Stimulated activated CD8-positive, alpha-beta memory T cell treated with anti-CD3 and anti-CD28 coated beads, Interleukin-12 subunit alpha, Interleukin-12 subunit beta, amount 100 ng/mL, for 24 hours (primary cell): ENCODE data around the gene IPO5.
A peak's percentile ranks its signal among the peaks of the same experiment; 100 is the strongest.
"Not testable (repeated sequence)": the region's sequence is repeated elsewhere in the genome, so short reads cannot be mapped to it uniquely, and the experiment has no call there.

Experiments
- DNase-seq: peaks from one replicate; pipeline ENCODE4 v3.0.0-alpha.2; 2020; ENCODE audit errors: extremely low read depth

The IPO5 gene

GRCh38 chr13:97949316-97949715 lies 4.2 kb upstream of the IPO5 start:
- DNase-seq: not testable (repeated sequence)

DNA sequence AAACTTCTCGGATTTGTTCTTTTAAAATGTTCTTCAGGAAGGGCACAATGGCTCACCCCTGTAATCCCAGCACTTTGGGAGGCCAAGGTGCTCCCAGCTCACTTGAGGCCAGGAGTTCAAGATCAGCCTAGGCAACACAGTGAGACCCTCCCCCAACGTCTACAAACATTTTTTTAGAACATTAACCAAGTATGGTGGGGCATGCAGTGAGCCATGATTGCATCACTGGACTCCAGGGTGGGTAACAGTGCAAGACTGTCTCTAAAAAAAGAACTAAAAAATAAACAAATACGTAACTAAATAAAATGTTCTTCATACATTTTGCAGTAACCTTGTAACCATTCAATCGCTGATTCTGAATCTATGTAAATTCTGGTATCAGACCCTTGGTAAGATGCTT lies 2.1 kb upstream of the IPO5 start:
- DNase-seq: no peak

DNA sequence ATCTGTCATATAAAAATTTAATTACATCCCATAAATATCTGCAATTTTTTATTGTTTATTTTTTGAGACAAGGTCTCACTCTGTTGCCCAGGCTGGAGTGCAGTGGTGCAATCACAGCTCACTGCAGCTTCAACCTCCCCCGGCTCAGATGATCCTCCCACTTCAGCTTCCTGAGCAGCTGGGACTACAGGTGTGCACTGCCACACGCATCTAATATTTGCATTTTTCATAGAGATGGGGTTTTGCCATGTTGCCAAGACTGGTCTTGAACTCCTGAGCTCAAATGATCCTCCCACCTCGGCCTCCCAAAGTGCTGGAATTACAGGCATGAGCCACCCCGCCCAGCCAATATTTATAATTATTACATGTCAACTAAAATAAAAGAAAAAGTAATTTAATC lies 644 bp upstream of the IPO5 start:
- DNase-seq: not testable (repeated sequence)

- no peak for DNase-seq
These were observed 7.9 kb downstream of the IPO5 start for GRCh38 chr13:97961340-97961739.

- DNase-seq: no peak
These were observed 9.4 kb downstream of the IPO5 start for GRCh38 chr13:97962887-97963286.

GRCh38 chr13:97967226-97967625 lies 13.8 kb downstream of the IPO5 start:
- DNase-seq: no peak

GRCh38 chr13:97967948-97968347 lies 14.5 kb downstream of the IPO5 start:
- DNase-seq: no peak

GRCh38 chr13:97971519-97971918 lies 18.0 kb downstream of the IPO5 start:
- no peak for DNase-seq

DNA sequence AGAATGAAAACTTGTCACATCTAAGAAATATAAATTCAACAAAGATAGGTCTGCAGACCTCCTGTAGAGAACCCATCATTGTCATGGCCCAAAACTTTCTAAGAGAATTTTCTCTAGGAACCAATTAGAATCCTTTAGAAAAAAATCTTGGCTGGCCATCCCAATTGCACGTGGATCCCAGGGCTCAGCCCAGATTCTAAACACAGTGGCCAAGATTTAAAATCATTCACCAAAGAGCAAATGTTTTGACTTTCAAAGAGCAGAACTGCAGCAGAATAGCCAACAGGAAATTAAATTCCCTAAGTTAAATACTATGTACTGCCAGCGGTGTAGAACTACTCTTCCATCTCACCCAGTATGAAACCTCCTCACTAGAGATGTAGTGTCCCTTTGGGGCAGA lies 21.3 kb downstream of the IPO5 start:
- DNase-seq: no peak

- DNase-seq: no peak
These were observed 21.9 kb downstream of the IPO5 start for GRCh38 chr13:97975280-97975847.

DNA sequence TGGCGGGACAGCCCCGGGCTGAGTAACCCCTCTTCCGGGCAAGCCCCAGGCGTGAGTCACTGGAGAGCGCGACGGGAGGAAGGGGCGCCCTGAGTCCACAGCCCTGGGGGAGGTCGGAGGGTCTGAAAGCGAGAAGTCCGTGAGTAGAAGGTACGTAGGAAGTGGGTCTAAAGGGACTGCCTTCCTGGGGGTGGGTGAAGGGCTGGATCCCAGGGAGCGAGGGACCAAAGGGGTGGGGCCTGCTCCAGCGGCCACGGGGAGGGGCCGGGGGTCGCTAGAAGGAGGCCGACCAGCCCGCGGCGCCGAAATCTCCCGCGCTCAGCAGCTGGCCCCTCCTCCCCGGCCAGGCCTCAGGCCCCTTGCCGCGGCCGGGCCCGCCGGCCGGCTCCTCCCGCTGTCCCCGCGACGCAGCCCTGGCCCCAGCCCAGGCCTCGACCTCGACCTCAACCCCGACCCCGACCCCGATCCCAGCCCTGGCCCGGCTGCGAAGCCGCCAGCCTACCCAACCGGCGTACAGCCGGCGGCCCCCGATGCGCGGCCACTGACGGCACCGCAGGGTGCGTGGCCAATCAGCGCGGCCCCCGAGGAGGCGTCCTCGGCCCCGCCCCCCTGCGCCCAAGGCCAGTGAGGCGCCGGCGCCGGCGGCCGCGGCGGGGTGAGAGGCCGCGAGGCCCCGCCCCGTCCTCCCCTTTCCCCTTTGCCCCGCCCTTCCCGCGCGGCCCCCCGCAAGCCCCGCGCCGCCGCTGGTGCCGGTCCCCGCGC lies 22.6 kb downstream of the IPO5 start:
- peak; percentile 81 for DNase-seq

- DNase-seq: no peak
These were observed 23.4 kb downstream of the IPO5 start for GRCh38 chr13:97976610-97977521.

DNA sequence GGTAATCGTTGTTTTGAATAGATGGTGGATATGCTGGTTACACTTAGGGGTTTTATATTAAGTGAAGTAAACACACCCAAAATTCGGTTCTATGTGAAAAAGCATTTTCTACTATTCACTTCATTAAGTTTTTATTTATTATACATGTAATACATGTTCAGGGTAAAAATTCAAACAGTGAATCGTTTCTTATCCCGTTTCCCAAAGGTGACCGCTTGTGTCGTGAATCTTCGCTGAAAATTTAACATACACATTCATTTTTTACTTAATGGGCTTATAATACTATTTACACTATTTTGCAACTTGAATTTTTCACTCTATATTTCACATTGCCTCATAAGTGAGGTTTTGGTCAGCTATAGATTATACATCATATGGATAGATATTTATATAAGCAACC lies 24.5 kb downstream of the IPO5 start:
- DNase-seq: no peak

DNA sequence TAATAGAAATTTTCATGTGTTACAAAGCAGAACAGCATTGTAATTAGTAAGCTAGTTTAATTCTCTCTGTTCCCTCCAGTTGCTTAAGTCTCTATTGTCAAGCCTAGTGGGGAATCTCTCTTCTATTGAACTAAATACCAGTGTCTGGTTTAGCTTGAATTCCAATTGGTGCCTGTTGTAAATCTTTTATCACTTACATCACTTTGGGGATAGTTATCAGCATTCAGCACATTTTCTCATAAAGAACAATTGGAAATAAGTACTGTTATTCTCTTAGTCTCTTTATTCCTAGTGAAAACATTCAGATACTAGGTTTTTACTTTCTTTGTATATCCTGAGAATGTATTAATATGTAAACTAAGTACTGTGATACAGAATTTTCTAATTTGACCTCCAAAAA lies 25.2 kb downstream of the IPO5 start:
- no peak for DNase-seq

DNA sequence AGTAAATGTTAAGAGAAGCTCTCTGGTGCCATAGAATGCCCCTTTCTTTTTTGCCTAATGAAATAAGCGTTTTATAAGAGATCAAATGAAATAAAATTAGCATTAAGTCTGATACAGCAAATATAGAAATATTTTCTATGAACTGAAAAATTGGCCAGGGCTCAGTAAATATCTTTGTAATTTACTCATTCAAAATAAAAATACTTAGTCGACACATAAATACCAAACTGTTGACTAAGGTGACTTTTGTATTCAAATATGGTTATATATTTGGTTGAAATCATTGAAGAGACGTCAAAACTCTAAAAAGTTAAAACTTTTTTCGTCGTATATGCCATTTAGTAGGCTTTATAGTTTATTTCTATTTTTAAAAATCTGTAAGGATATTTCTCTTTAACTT lies 25.6 kb downstream of the IPO5 start:
- DNase-seq: no peak

DNA sequence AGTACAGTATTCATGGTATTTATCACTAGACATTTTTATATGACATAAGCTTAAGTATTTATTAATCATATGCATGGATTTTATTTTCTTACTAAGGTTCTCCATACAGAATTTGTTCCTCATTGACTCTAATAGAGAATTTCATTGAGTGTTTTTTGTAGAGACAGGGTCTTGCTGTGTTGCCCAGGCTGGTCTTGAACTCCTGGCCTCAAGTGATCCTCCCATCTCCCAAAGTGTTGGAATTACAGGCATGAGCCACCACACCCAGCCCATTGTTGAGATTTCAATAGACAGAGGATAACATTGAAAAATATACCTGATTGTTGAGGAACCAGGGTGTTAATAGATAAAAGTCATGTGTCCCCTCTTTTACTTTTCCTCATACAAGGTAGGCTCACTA lies 26.1 kb downstream of the IPO5 start:
- DNase-seq: no peak

GRCh38 chr13:97982286-97982685 lies 28.8 kb downstream of the IPO5 start:
- no peak for DNase-seq

- DNase-seq: no peak
These were observed 33.4 kb downstream of the IPO5 start for GRCh38 chr13:97986835-97987234.

DNA sequence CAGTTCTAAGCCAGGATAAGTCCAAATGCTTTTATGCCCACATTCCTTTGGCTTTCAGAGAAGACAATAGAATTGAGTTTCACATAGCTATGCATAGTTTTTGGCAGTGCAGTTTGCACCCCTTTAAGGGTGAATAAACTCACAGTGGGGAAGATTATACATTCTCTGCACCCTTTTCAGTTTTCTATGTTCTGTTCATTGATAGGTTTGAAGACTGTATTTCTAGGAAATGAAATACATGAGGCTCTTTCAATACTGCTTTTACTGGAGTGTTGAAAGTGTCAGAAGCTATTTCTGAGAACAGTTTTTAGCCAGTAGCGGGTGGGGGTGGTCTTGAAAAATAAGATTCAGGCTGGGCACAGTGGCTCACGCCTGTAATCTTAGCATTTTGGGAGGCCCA lies 46.2 kb downstream of the IPO5 start:
- no peak for DNase-seq

DNA sequence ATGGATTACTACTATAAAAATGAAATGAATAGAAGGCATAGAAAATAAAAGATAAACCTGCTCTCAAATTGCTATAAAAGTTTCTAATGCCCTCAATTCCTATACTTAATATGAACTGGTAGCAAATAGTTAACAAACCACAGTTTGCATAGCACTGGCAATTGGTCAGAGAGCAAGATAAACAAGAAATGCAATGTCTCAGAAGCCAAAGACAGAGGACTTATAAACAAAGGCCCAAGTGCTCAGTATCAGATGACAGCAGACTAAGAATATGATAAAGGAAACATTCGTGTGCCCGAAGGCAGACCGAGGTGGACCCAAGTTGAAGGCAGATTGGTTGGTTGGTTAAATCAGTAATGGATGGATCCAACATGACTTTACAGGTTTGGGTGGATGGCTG lies 50.6 kb downstream of the IPO5 start:
- DNase-seq: no peak

DNA sequence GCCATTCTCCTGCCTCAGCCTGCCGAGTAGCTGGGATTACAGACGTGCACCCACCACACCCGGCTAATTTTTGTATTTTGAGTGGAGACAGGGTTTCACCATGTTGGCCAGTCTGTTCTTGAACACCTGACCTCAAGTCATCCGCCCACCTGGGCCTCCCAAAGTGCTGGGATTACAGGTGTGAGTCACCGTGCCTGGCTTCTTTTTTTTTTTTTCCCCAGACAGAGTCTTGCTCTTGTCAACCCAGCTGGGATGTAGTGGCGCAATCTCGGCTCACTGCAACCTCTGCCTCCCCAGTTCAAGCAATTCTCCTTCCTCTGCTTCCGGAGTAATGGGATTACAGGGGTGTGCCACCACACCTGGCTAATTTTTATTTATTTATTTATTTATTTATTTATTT lies 51.5 kb downstream of the IPO5 start:
- not testable (repeated sequence) for DNase-seq

DNA sequence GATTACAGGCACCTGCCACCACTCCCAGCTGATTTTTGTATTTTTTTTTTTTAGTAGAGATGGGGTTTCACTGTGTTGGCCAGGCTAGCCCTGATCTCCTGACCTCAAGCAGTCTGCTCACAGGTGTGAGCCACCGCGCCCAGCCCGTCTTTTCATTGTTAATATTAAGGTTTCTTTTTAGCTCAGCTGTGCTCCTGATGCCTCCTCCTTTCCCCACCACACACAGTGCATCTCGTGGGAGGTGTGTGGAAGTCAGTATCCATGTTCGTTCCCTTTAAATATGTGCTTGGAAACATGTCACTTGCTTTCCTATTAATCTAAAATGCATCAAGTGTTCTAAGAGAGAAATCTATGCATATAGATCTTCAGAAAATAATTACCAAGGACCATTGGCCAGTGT lies 53.5 kb downstream of the IPO5 start:
- DNase-seq: no peak

GRCh38 chr13:98013241-98013640 lies 59.8 kb downstream of the IPO5 start:
- DNase-seq: no peak
